Activated CD8-positive, alpha-beta memory T cell treated with anti-CD3 and anti-CD28 coated beads, Interleukin-2, amount 50 U/mL, for 4 hours (primary cell): Measurements from ENCODE around the gene RGS2.

Source experiments
- DNase-seq: peaks from one replicate; pipeline ENCODE4 v3.0.0-alpha.2; 2020

RGS2 gene

DNA sequence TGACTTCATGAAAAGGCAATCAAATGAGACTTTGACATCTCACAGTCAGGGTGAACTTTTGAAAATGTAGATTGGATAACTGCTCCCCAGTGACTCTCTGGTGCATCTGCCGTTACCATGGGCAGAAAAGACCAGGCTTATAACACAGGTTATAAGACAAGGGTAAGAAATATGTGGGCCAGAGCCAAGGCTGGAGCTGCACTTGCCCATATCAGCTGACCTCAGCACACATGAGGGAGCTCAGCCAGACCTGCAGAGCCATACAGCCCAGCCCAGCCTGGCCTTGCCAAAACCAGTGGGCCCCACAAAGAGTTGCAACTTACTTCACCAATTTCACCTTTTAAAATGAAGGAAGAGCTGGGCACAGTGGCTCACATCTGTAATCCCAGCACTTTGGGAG, 11.7 kb upstream of the RGS2 start:
- no peak for DNase-seq

DNA sequence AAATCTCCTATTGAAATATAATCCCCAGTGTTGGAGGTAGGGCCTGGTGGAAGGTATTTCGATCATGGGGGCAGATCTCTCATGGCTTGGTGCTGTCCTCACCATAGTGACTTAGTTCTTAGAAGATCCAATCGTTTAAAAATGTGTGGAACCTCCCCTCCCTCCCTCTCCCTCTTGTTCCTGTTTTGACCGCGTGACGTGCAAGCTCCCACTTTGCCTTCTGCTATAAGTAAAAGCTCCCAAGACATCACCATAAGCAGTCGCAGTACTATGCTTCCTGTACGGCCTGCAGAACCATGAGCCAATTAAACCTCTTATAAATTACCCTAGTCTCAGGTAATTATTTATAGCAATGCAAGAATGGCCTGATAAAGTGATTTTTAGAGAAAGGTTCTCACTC, 10.9 kb upstream of the RGS2 start:
- no peak for DNase-seq

GRCh38 chr1:192801451-192801850, 7.4 kb upstream of the RGS2 start:
- DNase-seq = no peak

DNA sequence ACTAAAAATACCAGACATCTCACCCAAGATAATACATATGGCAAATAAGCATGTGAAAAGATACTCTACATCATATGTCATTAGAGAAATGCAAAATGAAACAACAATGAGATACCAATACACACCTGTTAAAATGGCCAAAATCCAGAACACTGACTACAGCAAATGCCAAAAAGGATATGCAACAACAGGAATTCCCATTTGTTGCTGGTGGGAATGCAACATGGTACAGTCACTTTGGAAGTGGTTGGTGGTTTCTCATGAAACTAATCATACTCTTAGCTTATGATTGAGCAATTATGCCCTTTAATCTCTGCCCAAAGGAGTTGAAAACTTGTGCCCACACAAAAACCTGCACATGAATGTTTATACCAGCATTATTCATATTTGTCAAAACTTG, 6.4 kb upstream of the RGS2 start:
- DNase-seq = no peak

DNA sequence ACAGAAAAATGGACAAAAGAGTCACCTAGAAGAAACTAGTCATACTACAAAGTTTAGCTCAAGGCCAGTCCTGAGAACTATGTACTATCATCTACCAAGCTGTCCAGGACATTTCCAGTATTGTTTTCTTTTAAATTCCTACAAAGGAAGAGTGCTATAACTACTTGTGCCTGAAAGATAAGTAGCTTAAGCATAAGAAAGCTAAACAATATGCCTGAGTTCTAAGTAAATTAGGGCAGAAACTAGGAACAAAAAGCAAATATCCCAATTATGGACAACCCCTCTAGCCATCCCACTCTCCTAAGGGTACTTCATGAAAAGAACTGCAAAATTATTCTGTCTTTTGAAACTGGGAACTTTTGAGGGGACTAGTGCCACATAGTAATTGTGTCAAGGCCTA, 5.3 kb upstream of the RGS2 start:
- DNase-seq = no peak

GRCh38 chr1:192805832-192806323, 3.0 kb upstream of the RGS2 start:
- DNase-seq = no peak

DNA sequence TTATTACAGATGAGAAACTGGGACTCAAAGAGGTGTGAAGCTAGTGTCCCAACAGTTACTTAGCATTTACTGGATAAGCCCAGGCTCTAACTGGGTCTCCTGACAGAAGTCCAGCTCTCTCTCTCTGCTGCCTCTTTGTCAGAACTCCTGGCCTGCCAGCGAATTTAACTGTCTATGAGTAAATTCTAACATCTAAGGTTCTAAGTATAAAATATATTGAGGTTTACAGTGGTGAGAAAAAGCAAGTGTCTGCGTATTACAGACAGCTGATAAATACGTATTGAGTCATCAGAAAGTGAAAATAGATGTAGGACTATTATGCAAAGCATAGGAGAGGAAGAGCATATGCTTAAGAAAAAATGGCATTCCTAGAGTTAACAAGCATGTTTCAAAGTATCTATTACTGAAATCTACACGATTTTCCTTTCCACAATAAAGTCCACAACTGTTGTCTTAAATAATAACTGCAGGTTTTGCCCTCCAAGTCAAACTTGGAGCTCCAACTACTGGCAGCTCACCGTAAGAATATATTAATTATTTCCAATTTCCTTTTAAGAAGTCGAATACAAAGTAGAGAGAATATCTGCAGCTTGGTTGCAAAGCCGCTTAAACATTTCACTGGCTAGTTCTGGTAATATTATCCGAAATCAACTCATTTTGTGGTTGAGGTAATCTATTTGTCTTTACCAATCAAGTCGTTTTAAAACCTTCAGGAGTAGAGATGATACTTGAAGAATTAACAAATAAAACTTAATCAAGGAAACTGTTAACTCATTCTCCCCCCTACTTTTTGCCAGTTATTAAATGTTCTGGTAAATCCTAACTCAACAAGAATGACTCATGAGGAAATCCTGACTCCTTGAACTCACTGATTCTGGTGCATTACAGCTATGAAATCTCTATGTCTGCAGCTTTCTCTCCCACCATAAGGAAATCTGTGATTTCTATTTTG, 1.4 kb upstream of the RGS2 start:
- no peak for DNase-seq

DNA sequence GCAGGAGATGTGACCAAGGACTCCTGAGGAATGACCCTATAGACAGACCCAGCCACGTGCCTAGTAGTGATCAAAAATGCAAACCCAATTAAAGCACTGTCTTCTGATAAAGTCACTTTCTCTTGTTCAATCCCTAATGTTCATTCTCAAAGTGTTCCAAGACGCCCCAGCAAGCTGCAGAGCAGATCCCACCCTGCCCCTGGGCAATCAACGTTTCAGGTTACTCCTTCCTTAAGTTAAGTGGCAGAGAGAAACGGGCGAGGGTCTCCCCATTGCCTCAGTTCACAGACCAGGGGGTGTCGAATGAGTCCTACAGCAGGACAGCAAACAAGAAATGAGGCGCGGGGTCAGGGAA, 699 bp upstream of the RGS2 start:
- DNase-seq = no peak

DNA sequence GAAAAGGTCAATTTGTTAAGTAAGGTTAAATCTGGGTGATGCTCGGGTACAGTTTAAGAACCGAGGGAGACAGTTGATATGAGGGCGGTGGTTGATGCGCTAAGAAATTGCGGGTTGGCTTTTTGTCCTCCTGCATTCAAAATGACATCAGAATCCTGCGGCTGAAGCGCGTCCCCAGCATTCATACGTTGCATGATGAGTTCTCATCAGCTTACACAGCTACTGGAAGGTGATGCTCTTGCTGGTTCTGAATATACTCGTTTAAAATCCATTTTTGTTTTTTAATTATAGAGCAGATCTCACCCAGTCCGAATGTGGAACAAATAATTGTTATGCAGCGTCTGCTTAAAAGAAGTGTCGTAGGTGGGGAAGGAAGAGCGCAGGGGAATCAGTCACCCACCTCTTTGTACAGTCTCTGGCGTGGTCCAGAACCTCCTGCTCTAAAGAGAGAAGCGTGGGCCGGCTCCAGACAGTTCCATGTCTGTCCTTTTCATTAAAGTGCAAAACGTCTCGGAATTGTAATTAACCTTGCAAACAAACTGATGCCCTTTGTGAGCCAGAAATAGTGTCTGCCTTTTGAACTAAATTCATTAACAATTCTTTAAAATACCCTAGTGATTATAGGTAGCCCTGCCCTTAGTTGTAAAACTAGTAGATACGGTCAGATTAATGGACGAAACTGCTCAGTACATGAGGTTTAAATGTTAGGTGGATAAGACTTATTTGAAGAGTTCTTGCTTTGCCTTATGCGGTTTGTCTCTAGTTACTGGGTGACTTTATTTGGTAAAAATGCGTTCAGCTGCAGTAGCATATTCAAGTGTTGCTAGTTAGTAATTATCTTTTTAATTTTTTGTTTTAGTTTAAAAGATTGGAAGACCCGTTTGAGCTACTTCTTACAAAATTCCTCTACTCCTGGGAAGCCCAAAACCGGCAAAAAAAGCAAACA, 741 bp downstream of the RGS2 start:
- DNase-seq = peak; percentile 47

DNA sequence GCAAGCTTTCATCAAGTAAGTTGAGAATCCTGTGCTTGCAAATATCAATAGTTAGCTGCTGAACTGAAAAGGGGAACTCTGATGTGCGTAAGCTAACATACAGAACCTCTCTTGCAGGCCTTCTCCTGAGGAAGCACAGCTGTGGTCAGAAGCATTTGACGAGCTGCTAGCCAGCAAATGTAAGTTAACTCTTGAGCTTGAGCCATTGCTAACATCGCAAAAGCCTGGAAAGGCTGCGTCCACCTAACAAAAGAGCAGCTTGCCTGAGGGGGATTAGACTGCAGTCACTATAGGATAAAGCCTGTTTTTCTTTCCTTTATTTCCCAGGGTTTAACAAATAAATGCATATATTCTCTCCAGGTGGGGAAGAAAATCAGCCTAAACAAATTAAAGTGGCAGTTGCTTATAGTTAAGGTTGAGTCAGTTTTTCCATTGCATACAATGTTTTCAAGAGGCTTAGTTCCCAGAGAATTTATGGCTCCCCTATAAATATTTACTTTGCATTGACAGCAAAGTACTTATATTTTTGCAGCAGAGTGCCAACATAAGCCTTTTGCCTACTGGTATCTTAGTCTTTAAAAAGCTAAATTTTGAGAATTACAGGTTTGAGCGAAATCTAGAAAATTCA, 1.5 kb downstream of the RGS2 start:
- no peak for DNase-seq

DNA sequence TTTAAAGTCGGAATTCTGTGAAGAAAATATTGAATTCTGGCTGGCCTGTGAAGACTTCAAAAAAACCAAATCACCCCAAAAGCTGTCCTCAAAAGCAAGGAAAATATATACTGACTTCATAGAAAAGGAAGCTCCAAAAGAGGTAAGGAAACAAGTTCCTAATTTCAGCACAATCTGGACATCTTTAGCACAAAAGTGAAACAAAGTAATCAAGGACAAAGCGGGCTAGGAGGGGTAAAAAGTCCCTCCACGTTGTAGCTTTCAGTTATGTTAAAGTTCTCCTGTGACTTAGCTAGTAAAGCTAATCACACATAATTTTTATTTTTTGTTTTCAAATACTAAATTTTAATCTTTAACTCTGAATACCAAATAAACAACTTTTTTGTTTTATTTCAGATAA, 2.2 kb downstream of the RGS2 start:
- no peak for DNase-seq

GRCh38 chr1:192811594-192812239, 2.9 kb downstream of the RGS2 start:
- no peak for DNase-seq

DNA sequence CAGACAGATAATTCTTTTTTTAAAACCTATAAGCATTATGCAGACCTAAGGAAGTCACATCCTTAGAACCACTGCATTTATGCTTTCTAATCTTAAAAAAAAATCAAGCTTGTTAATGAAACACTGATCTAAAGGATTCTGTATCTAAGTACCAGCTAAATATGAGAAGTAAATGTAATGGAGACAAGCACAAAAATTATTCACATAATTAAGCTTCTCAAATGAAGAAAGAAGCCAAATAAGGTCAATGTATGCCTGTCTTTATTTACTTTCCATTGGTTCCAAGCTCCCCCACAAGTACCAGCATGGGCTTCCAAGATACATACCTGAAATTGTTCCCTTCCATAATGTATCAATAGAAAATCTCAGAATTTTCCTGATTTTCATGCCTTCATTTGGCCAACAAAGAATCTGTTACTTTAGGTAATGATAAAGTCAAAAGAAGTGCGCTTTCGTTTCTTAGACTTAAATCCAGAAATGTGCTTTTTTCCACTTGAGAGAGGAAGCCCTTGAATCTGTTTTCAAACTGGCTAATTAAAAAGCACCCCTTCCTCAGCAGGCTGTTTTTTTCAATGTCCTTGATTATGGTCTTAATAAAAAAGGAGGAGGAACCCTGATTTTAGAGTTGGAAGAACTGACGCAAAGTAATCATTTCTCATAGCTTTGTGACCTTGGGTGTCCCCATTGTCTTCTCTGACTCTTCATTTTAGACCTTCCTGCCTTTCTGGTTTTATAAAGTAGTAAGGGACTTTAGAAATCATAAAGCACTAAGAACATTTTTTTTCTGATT, 3.8 kb downstream of the RGS2 start:
- DNase-seq = no peak

DNA sequence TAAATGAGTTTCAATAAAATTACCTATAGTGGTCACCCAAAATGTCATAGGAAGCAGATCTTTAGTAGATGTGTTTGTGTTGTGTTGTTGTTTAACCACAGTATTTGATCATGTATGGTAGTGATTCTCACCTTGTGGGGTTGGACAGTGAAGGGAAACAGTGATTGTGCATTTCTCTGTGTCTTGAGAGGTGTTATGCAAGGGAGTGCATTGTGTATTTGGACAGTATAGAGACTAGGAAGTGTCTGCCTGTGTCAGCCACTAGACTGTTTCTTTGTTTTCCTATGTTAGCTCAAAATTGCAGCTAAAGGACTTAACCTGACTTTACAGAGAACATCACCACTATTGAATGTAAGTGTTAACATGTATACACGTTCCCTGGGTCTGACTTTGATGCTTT, 6.0 kb downstream of the RGS2 start:
- DNase-seq = no peak

DNA sequence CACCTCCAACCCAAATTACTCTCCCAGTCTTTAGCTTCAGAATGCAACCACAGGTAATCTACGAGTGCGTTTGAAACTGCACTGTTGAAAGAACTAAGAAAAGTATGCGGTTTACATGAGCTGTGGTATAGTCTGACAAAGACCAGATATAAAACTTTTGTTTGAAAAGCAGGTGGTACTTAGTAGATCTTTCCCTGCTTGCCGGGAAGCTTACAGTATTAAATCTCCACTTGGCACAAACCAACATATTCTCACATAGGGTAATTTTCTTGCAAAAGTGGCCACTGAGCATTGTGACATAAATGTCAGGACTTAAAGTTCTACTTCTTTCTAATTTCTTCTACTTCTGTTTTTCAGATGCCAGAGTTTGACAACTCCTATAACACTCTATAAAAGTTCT, 8.4 kb downstream of the RGS2 start:
- no peak for DNase-seq

GRCh38 chr1:192821296-192821695, 12.5 kb downstream of the RGS2 start:
- no peak for DNase-seq

- DNase-seq = no peak
Observed at GRCh38 chr1:192824511-192824910, 15.7 kb downstream of the RGS2 start.

DNA sequence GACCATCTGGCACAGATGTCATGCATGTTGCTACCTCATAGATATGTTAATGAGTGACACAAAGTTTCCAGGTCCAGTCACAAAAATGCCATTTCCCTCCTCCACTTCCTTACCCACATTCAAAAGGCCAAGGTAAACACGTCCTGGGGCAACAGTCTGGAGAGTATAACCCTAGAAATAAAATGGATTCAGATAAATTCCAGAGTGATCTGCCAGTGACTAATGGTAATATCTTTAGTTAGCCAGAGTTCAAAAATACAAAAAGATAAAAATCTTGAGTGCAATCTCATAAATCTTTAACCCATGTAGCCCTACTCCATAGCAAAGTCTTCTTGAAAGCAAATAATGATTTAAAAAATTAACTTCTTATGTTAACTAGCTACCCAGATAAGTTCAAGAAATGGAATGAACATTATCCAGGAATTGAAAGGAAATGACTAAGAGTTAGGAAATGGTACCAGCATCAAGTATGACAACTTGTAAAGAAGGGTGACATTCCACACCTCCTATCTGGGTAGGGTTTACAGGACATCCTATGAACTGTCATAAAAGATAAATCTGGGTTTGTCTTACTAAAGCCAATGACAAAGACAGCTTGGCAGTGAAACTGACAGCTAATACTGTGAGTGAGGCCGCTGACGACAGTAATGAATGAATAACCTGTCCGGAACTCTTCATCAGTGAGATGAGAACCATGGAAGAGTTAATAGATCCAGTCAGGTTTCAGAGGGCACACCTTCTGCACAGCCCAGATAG, 18.1 kb downstream of the RGS2 start:
- no peak for DNase-seq

- no peak for DNase-seq
Observed at GRCh38 chr1:192830595-192831246, 21.9 kb downstream of the RGS2 start.

GRCh38 chr1:192831706-192832355, 23.0 kb downstream of the RGS2 start:
- DNase-seq = no peak
